ENCODE measurements around the gene TAB2. TPM values are rescaled to one million over a fixed set of nuclear protein-coding genes. Genes with fewer than 3 reads are reported as not detected.

The TAB2 gene
- total RNA-seq, 1 experiment from 2014 or later: 45.8 TPM

DNA sequence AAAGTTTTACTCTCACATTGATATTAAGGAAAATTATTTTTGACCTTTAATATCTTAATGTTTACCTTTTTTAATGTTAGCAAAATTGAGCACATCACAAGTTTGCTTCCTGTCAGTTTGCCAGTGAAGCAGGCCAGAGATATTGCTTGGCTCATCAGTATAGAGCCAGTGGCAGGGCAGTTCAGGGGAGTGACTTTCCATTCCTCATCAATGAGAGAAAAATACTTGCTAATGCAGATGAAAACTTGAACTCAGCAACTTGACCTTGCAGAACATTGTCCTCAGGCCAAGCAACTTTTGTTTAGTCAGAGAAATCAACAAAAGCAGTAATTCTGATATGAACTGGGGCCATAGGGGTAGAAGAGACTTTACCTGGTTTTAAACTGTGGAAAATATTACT lies 6.9 kb downstream of the TAB2 start:
- POLR2A ChIA-PET (ENCODE audit: unreplicated experiment): no interaction called here
- Histone ChIP-seq H4K20me1 (ENCODE audit: insufficient read depth) (peaks cover 79% of the 10 kb centered on the region), H3K36me3 (ENCODE audit: low read depth) (0 out of 2 replicates have a peak, but pooled peaks cover 7% of the 10 kb centered on the region), H3K27ac (no peak overlapping the region), H3K4me3 (no peak overlapping the region), H3F3A (ENCODE audit: insufficient read depth, low read depth) (peaks cover under 1% of the 10 kb centered on the region; the same call in 1 of the 2 replicates), H3K79me2 (ENCODE audit: low read depth) (peaks cover 100% of the 10 kb centered on the region), H3K9me3 (ENCODE audit: insufficient read depth, low read depth) (no peaks in the 10 kb centered on the region; the same call in 1 of the 2 replicates), H3K4me1 (replicated peaks; ENCODE audit: insufficient read depth) (peaks cover 21% of the 10 kb centered on the region), H3K4me2 (no peak overlapping the region), H3K27me3 (ENCODE audit: insufficient read depth, low read depth) (no peaks in the 10 kb centered on the region), H3K9me2 (ENCODE audit: insufficient read depth) (no peaks in the 10 kb centered on the region), H2AFZ (no peak overlapping the region)
- intact Hi-C loops (cut with micrococcal nuclease; ENCODE audit: unreplicated experiment): loop anchor here (10.0 kb wide), 1 partner anchor 70 kb away; no protein-coding TSS in a partner anchor
- DNase-seq: no peak
- BruUV-seq (replicated peaks): no TSS peak
- CTCF ChIA-PET: interaction anchor here (0.6 to 0.7 kb wide), 2 partner anchors 34 to 169 kb away, joined by 3 to 4 read pairs; no protein-coding TSS in a partner anchor
- TF ChIP-seq, protein P1, sequence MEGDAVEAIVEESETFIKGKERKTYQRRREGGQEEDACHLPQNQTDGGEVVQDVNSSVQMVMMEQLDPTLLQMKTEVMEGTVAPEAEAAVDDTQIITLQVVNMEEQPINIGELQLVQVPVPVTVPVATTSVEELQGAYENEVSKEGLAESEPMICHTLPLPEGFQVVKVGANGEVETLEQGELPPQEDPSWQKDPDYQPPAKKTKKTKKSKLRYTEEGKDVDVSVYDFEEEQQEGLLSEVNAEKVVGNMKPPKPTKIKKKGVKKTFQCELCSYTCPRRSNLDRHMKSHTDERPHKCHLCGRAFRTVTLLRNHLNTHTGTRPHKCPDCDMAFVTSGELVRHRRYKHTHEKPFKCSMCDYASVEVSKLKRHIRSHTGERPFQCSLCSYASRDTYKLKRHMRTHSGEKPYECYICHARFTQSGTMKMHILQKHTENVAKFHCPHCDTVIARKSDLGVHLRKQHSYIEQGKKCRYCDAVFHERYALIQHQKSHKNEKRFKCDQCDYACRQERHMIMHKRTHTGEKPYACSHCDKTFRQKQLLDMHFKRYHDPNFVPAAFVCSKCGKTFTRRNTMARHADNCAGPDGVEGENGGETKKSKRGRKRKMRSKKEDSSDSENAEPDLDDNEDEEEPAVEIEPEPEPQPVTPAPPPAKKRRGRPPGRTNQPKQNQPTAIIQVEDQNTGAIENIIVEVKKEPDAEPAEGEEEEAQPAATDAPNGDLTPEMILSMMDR (conservative IDR thresholded peaks at IDR 0.05): no peak
- TF ChIP-seq EZH2 (IDR thresholded peaks at IDR 0.05; ENCODE audit: low read depth): no peak

DNA sequence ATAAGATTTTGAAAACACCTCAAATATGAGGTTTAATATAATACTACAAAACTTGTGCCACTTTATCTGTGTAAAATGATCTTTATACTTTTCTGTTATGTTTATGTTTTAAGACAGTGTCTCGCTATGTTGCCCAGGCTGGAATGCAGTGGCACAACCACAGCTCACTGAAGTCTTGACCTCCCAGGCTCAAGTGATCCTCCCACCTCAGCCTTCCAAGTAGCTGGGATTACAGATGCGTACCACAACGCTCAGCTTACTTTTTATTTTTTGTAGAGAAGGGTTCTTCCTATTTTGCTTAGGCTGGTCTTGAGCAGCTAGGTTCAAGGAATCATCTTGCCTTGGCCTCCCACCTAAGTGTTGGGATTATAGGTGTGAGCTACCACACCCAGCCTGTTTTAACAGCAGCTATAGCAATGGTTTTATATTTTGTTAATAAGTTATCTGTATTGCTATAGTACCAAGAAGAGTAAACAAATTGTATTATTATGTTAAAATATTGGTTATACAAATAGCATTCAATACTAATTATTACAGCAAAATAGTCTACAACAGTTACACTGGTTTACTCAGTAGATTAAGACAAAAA lies 8.2 kb downstream of the TAB2 start:
- Histone ChIP-seq H3F3A (ENCODE audit: insufficient read depth, low read depth) (no peaks in the 10 kb centered on the region), H3K27me3 (ENCODE audit: insufficient read depth, low read depth) (no peaks in the 10 kb centered on the region), H3K4me3 (no peak overlapping the region), H3K9me2 (ENCODE audit: insufficient read depth) (no peaks in the 10 kb centered on the region), H3K9me3 (ENCODE audit: insufficient read depth, low read depth) (no peaks in the 10 kb centered on the region; the same call in 1 of the 2 replicates), H4K20me1 (ENCODE audit: insufficient read depth) (peaks cover 76% of the 10 kb centered on the region), H3K36me3 (ENCODE audit: low read depth) (0 out of 2 replicates have a peak, but pooled peaks cover 10% of the 10 kb centered on the region), H3K79me2 (ENCODE audit: low read depth) (peaks cover 100% of the 10 kb centered on the region), H2AFZ (no peak overlapping the region), H3K4me2 (no peak overlapping the region), H3K27ac (no peak overlapping the region), H3K4me1 (replicated peaks; ENCODE audit: insufficient read depth) (peaks cover 8% of the 10 kb centered on the region)
- DNase-seq: no peak
- CTCF ChIA-PET: no interaction called here
- intact Hi-C loops (cut with micrococcal nuclease; ENCODE audit: unreplicated experiment): loop anchor here (10.0 kb wide), 1 partner anchor 69 kb away; no protein-coding TSS in a partner anchor
- TF ChIP-seq, protein P1 (conservative IDR thresholded peaks at IDR 0.05): no peak
- no peak for TF ChIP-seq EZH2 (IDR thresholded peaks at IDR 0.05; ENCODE audit: low read depth)
- BruUV-seq (replicated peaks): no TSS peak
- POLR2A ChIA-PET (ENCODE audit: unreplicated experiment): no interaction called here

DNA sequence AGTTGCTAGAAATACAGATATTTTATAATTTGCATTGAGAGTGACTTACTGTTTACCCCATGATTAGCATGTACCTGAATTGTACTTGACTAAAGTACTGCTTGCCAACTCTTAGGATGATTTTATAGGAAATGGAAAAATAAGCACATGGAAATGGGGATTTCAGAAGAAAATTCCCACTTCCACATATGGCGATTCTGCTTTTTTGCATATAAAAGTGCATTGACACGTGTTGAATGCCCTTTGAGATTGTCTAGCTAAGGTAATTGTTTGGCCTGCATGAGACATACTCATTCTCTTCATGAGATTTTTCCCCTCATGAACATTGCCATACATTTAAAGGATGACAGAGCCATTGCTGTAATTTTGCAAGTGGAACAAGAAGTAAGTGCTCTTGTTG lies 10.1 kb downstream of the TAB2 start:
- H4K20me1 ChIP-seq (ENCODE audit: insufficient read depth): peaks cover 73% of the 10 kb centered on the region
- no peak overlapping the region for H3K4me2 ChIP-seq
- H3K9me2 ChIP-seq (ENCODE audit: insufficient read depth): no peaks in the 10 kb centered on the region
- CTCF ChIA-PET: no interaction called here
- 0 out of 2 replicates have a peak, but pooled peaks cover 3% of the 10 kb centered on the region for H3F3A ChIP-seq (ENCODE audit: insufficient read depth, low read depth)
- H3K27me3 ChIP-seq (ENCODE audit: insufficient read depth, low read depth): no peaks in the 10 kb centered on the region
- no peak overlapping the region for H2AFZ ChIP-seq
- H3K4me1 ChIP-seq (replicated peaks; ENCODE audit: insufficient read depth): peaks cover 20% of the 10 kb centered on the region
- no peak for TF ChIP-seq EZH2 (IDR thresholded peaks at IDR 0.05; ENCODE audit: low read depth)
- TF ChIP-seq, protein P1 (conservative IDR thresholded peaks at IDR 0.05): no peak
- intact Hi-C loops (cut with micrococcal nuclease; ENCODE audit: unreplicated experiment): loop anchor here (10.0 kb wide), 1 partner anchor 67 kb away; no protein-coding TSS in a partner anchor
- no peak overlapping the region for H3K4me3 ChIP-seq
- H3K79me2 ChIP-seq (ENCODE audit: low read depth): peaks cover 100% of the 10 kb centered on the region
- H3K36me3 ChIP-seq (ENCODE audit: low read depth): 0 out of 2 replicates have a peak, but pooled peaks cover 10% of the 10 kb centered on the region
- POLR2A ChIA-PET (ENCODE audit: unreplicated experiment): interaction anchor here (0.6 kb wide), 1 partner anchor 26 kb away, joined by 5 read pairs; no protein-coding TSS in a partner anchor
- H3K9me3 ChIP-seq (ENCODE audit: insufficient read depth, low read depth): no peaks in the 10 kb centered on the region; the same call in 1 of the 2 replicates
- DNase-seq: no peak
- H3K27ac ChIP-seq: no peak overlapping the region
- BruUV-seq (replicated peaks): no TSS peak

Measured in PC-9 (cell line).